Cardiac muscle cell (in vitro differentiated cells and primary cell): ENCODE data around the gene DEDD2. TPM values are rescaled to one million over a fixed set of nuclear protein-coding genes. Genes with fewer than 3 reads are reported as not detected.

ENCODE experiments used
- DNase-seq, 2 donors: peaks; one replicate each; pipeline versions ENCODE4 v3.0.0 to v3.0.0-alpha.2; 2010 to 2017; ENCODE audit warnings: low read depth in 1 of 2, low spot score in 1 of 2
- H3K27ac ChIP-seq: fragments of 200-600 bp; sonication (generic); 2 replicates; pipeline ENCODE4 v1.5.1; 2016
- H3K27me3 ChIP-seq: fragments of 200-600 bp; sonication (generic); 2 replicates; pipeline ENCODE4 v1.6.0; 2016; ENCODE audit warnings: control low read depth
- H3K36me3 ChIP-seq: fragments of 200-600 bp; sonication (generic); 2 replicates; pipeline ENCODE4 v1.5.1; 2016; ENCODE audit warnings: control low read depth
- H3K4me1 ChIP-seq: fragments of 200-600 bp; sonication (generic); 2 replicates; pipeline ENCODE4 v1.8.1; 2017; ENCODE audit warnings: low read depth, mild to moderate bottlenecking, mixed run types
- H3K4me3 ChIP-seq: fragments of 200-600 bp; sonication (generic); 2 replicates; pipeline ENCODE4 v1.5.1; 2016; ENCODE audit warnings: mild to moderate bottlenecking
- H3K9me3 ChIP-seq: fragments of 200-600 bp; sonication (generic); 2 replicates; pipeline ENCODE4 v1.5.1; 2017; ENCODE audit warnings: low read depth, mild to moderate bottlenecking, control low read depth
- CTCF ChIP-seq: IDR thresholded peaks from 2 replicates; pipeline ENCODE4 v1.5.1; 2012; ENCODE audit warnings: low read depth, mild to moderate bottlenecking, low read length
- polyA plus RNA-seq: library from polyadenylated mRNA; unstranded; fragments of >200 nt; fragmentation: Nextera tagmentation; extraction: Ambion mirVana; gene quantifications from 2 replicates; pipeline ENCODE4 v1.2.1, GENCODE V29; 2016
- total RNA-seq: library from RNA; depleted of rRNA; stranded (reverse); fragments of >200 nt; gene quantifications from 2 replicates; pipeline ENCODE4 v1.2.3, GENCODE V29; 2016

DEDD2 gene
- total and polyA plus RNA-seq, 2 experiments from 2014 or later = 46.0 to 69.7 TPM

GRCh38 chr19:42173695-42174094, 43.8 kb downstream of the DEDD2 start:
- Histone ChIP-seq H3K9me3 (no peaks in the 10 kb centered on the region), H3K27ac (no peak overlapping the region), H3K4me3 (no peak overlapping the region), H3K27me3 (peaks cover 66% of the 10 kb centered on the region), H3K4me1 (peaks cover 5% of the 10 kb centered on the region), H3K36me3 (no peaks in the 10 kb centered on the region)
- no peak for DNase-seq
- TF ChIP-seq CTCF = no peak

- no peak for DNase-seq
- Histone ChIP-seq H3K9me3 (no peaks in the 10 kb centered on the region), H3K27ac (no peak overlapping the region), H3K36me3 (no peaks in the 10 kb centered on the region), H3K4me1 (peaks cover 5% of the 10 kb centered on the region), H3K27me3 (peaks cover 63% of the 10 kb centered on the region), H3K4me3 (no peak overlapping the region)
- no peak for TF ChIP-seq CTCF
Observed at GRCh38 chr19:42172261-42172660, 45.2 kb downstream of the DEDD2 start.

- no peaks in the 10 kb centered on the region for H3K9me3 ChIP-seq
- H3K36me3 ChIP-seq = no peaks in the 10 kb centered on the region
- H3K4me1 ChIP-seq = no peaks in the 10 kb centered on the region
- no peak overlapping the region for H3K27ac ChIP-seq
- no peak for DNase-seq
- no peak overlapping the region for H3K4me3 ChIP-seq
- peaks cover 58% of the 10 kb centered on the region for H3K27me3 ChIP-seq
- no peak for TF ChIP-seq CTCF
Observed at GRCh38 chr19:42170715-42171114, 46.8 kb downstream of the DEDD2 start.

- Histone ChIP-seq H3K36me3 (no peaks in the 10 kb centered on the region), H3K4me3 (no peak overlapping the region), H3K4me1 (no peaks in the 10 kb centered on the region), H3K27ac (no peak overlapping the region), H3K27me3 (peaks cover 48% of the 10 kb centered on the region), H3K9me3 (no peaks in the 10 kb centered on the region)
- DNase-seq = no peak
- TF ChIP-seq CTCF = no peak
Observed at GRCh38 chr19:42169486-42170413, 47.7 kb downstream of the DEDD2 start.

GRCh38 chr19:42168206-42168605, 49.3 kb downstream of the DEDD2 start:
- H3K4me3 ChIP-seq = no peak overlapping the region
- no peak for TF ChIP-seq CTCF
- H3K36me3 ChIP-seq = no peaks in the 10 kb centered on the region
- H3K27ac ChIP-seq = no peak overlapping the region
- peaks cover 33% of the 10 kb centered on the region for H3K27me3 ChIP-seq
- no peak for DNase-seq
- no peaks in the 10 kb centered on the region for H3K9me3 ChIP-seq
- H3K4me1 ChIP-seq = no peaks in the 10 kb centered on the region
